HCEC 1CT (cell line): ENCODE measurements around the gene PYROXD2.

Experiments
- DNase-seq: peaks from one replicate; pipeline ENCODE4 v3.0.0-alpha.2; 2017

The PYROXD2 gene

GRCh38 chr10:98414578-98414931, 427 bp downstream of the PYROXD2 start:
- no peak for DNase-seq

- DNase-seq: peak; percentile 53
Measured at GRCh38 chr10:98411768-98412167, 3.2 kb downstream of the PYROXD2 start.

- no peak for DNase-seq
Measured at GRCh38 chr10:98411166-98411565, 3.8 kb downstream of the PYROXD2 start.

- no peak for DNase-seq
Measured at GRCh38 chr10:98410759-98411158, 4.2 kb downstream of the PYROXD2 start.

GRCh38 chr10:98410135-98410743, 4.7 kb downstream of the PYROXD2 start:
- DNase-seq: no peak

GRCh38 chr10:98408799-98409198, 6.2 kb downstream of the PYROXD2 start:
- no peak for DNase-seq

- DNase-seq: no peak
Measured at GRCh38 chr10:98407744-98408241, 7.2 kb downstream of the PYROXD2 start.

GRCh38 chr10:98407017-98407743, 7.8 kb downstream of the PYROXD2 start:
- no peak for DNase-seq

GRCh38 chr10:98405422-98405821, 9.6 kb downstream of the PYROXD2 start:
- no peak for DNase-seq

GRCh38 chr10:98404571-98405359, 10.2 kb downstream of the PYROXD2 start:
- peak; percentile 50 for DNase-seq

GRCh38 chr10:98403812-98404504, 11.0 kb downstream of the PYROXD2 start:
- peak; percentile 75 for DNase-seq

- no peak for DNase-seq
Measured at GRCh38 chr10:98402931-98403718, 11.9 kb downstream of the PYROXD2 start.

- DNase-seq: no peak
Measured at GRCh38 chr10:98402478-98402877, 12.5 kb downstream of the PYROXD2 start.

GRCh38 chr10:98400482-98400881, 14.5 kb downstream of the PYROXD2 start:
- no peak for DNase-seq

- no peak for DNase-seq
Measured at GRCh38 chr10:98399784-98400183, 15.2 kb downstream of the PYROXD2 start.

- no peak for DNase-seq
Measured at GRCh38 chr10:98397089-98397600, 17.8 kb downstream of the PYROXD2 start.

GRCh38 chr10:98396096-98397063, 18.6 kb downstream of the PYROXD2 start:
- DNase-seq: no peak

GRCh38 chr10:98394851-98395440, 20.0 kb downstream of the PYROXD2 start:
- no peak for DNase-seq

GRCh38 chr10:98391578-98391991, 23.4 kb downstream of the PYROXD2 start:
- no peak for DNase-seq

- DNase-seq: no peak
Measured at GRCh38 chr10:98391065-98391464, 23.9 kb downstream of the PYROXD2 start.
